Activated CD4-positive, alpha-beta T cell treated with anti-CD3 and anti-CD28 coated beads, Interleukin-2, amount 10 ng/mL, durations not matched to agents 7 days and 5 days (primary cell): Measurements from ENCODE around the gene SETD2. TPM values are rescaled to one million over a fixed set of nuclear protein-coding genes. Genes with fewer than 3 reads are reported as not detected.
A peak's percentile ranks its signal among the peaks of the same experiment; 100 is the strongest.
"Not testable (repeated sequence)": the region's sequence is repeated elsewhere in the genome, so short reads cannot be mapped to it uniquely, and the experiment has no call there.

Experiments used
- CTCF ChIA-PET: fragments of 350-600 bp; sonication (Branson Sonifier 250); formaldehyde crosslinking; loops from one replicate; lab custom pipeline; 2021; ENCODE audit warnings: antibody characterized with exemption; lab: Charles Lee
- POLR2A ChIA-PET: fragments of 350-600 bp; sonication (Branson Sonifier 250); formaldehyde crosslinking; loops from one replicate; lab custom pipeline; 2021; ENCODE audit warnings: antibody characterized with exemption; lab: Charles Lee
- DNase-seq: peaks from one replicate; pipeline ENCODE4 v3.0.0-alpha.2; 2020
- H3K27ac Mint-ChIP-seq: one replicate; pipeline ENCODE4 v1.8.0; 2021; ENCODE audit warnings: mild to moderate bottlenecking, moderate library complexity, mixed read lengths
- H3K27me3 Mint-ChIP-seq: one replicate; pipeline ENCODE4 v1.8.0; 2021; ENCODE audit warnings: mixed read lengths
- H3K36me3 Mint-ChIP-seq: one replicate; pipeline ENCODE4 v1.8.0; 2021; ENCODE audit warnings: low read depth, mixed read lengths
- H3K4me1 Mint-ChIP-seq: one replicate; pipeline ENCODE4 v1.8.0; 2021; ENCODE audit warnings: mixed read lengths
- H3K4me3 Mint-ChIP-seq: one replicate; pipeline ENCODE4 v1.8.0; 2021; ENCODE audit warnings: mild to moderate bottlenecking, moderate library complexity, mixed read lengths
- H3K9me3 Mint-ChIP-seq: one replicate; pipeline ENCODE4 v1.8.0; 2021; ENCODE audit warnings: mixed read lengths
- total RNA-seq, 2 experiments: library from RNA; stranded (reverse); gene quantifications; one replicate each; pipeline ENCODE4 v1.2.3, GENCODE V29; 2021

The SETD2 gene
- total RNA-seq, 2 experiments from 2014 or later, result 44.4 to 48.3 TPM

- CTCF ChIA-PET, result interaction anchor here (0.6 to 1.6 kb wide), 2 partner anchors 10 to 50 kb away, joined by 3 to 6 read pairs; no protein-coding TSS in a partner anchor
- H3K27ac Mint-ChIP-seq, result no peak overlapping the region
- no peak overlapping the region for H3K4me3 Mint-ChIP-seq
- peaks cover 53% of the 10 kb centered on the region for H3K36me3 Mint-ChIP-seq
- DNase-seq, result no peak
- POLR2A ChIA-PET, result interaction anchor here (0.7 kb wide), 1 partner anchor 21 kb away, joined by 3 read pairs; no protein-coding TSS in a partner anchor
- H3K9me3 Mint-ChIP-seq, result peaks cover 2% of the 10 kb centered on the region
- H3K4me1 Mint-ChIP-seq, result peaks cover 28% of the 10 kb centered on the region
- H3K27me3 Mint-ChIP-seq, result no peaks in the 10 kb centered on the region
Observed at GRCh38 chr3:47041114-47041513, 122.8 kb downstream of the SETD2 start.

- CTCF ChIA-PET, POLR2A ChIA-PET, DNase-seq, H3K9me3 Mint-ChIP-seq, H3K27me3 Mint-ChIP-seq, H3K4me3 Mint-ChIP-seq: not testable (repeated sequence)
- Mint-ChIP-seq H3K36me3 (peaks cover 64% of the 10 kb centered on the region), H3K27ac (peak overlapping the region; percentile 89), H3K4me1 (peaks cover 26% of the 10 kb centered on the region)
Observed at GRCh38 chr3:47037302-47037701, 126.6 kb downstream of the SETD2 start.

GRCh38 chr3:47036145-47036544 lies 127.8 kb downstream of the SETD2 start:
- Mint-ChIP-seq H3K9me3 (peaks cover 2% of the 10 kb centered on the region), H3K27ac (no peak overlapping the region), H3K36me3 (peaks cover 62% of the 10 kb centered on the region), H3K27me3 (no peaks in the 10 kb centered on the region), H3K4me1 (peaks cover 33% of the 10 kb centered on the region), H3K4me3 (no peak overlapping the region)
- ChIA-PET CTCF (interaction anchor here (0.5 to 1.5 kb wide), 3 partner anchors 15 to 325 kb away, joined by 3 read pairs; no protein-coding TSS in a partner anchor), POLR2A (no interaction called here)
- no peak for DNase-seq

GRCh38 chr3:47035645-47036044 lies 128.3 kb downstream of the SETD2 start:
- ChIA-PET POLR2A (no interaction called here), CTCF (interaction anchor here (1.4 to 1.5 kb wide), 2 partner anchors 15 to 48 kb away, joined by 3 read pairs; no protein-coding TSS in a partner anchor)
- H3K9me3 Mint-ChIP-seq, result peaks cover 2% of the 10 kb centered on the region
- peak overlapping the region; percentile 6 for H3K27ac Mint-ChIP-seq
- peaks cover 57% of the 10 kb centered on the region for H3K36me3 Mint-ChIP-seq
- no peak overlapping the region for H3K4me3 Mint-ChIP-seq
- peaks cover 38% of the 10 kb centered on the region for H3K4me1 Mint-ChIP-seq
- no peak for DNase-seq
- no peaks in the 10 kb centered on the region for H3K27me3 Mint-ChIP-seq

- H3K27ac Mint-ChIP-seq, result peak overlapping the region; percentile 6
- ChIA-PET CTCF (interaction anchor here (1.5 kb wide), 1 partner anchor 48 kb away, joined by 3 read pairs; no protein-coding TSS in a partner anchor), POLR2A (no interaction called here)
- H3K36me3 Mint-ChIP-seq, result peaks cover 52% of the 10 kb centered on the region
- H3K9me3 Mint-ChIP-seq, result peaks cover 2% of the 10 kb centered on the region
- H3K27me3 Mint-ChIP-seq, result no peaks in the 10 kb centered on the region
- DNase-seq, result no peak
- peaks cover 39% of the 10 kb centered on the region for H3K4me1 Mint-ChIP-seq
- H3K4me3 Mint-ChIP-seq, result no peak overlapping the region
Observed at GRCh38 chr3:47034868-47035489, 128.9 kb downstream of the SETD2 start.

- H3K27me3 Mint-ChIP-seq, H3K4me3 Mint-ChIP-seq, DNase-seq, H3K9me3 Mint-ChIP-seq, POLR2A ChIA-PET: not testable (repeated sequence)
- Mint-ChIP-seq H3K27ac (peak overlapping the region; percentile 28), H3K4me1 (peaks cover 20% of the 10 kb centered on the region), H3K36me3 (peaks cover 37% of the 10 kb centered on the region)
- CTCF ChIA-PET, result interaction anchor here (1.3 to 2.8 kb wide), 2 partner anchors 11 kb away, joined by 6 to 12 read pairs; no protein-coding TSS in a partner anchor
Observed at GRCh38 chr3:47031041-47031440, 132.9 kb downstream of the SETD2 start.

GRCh38 chr3:47028667-47029066 lies 135.2 kb downstream of the SETD2 start:
- ChIA-PET CTCF (interaction anchor here (0.6 to 1.6 kb wide), 4 partner anchors 10 to 713 kb away, joined by 3 to 5 read pairs (median 4); no protein-coding TSS in a partner anchor), POLR2A (no interaction called here)
- Mint-ChIP-seq H3K9me3 (no peaks in the 10 kb centered on the region), H3K36me3 (peaks cover 19% of the 10 kb centered on the region), H3K4me3 (no peak overlapping the region), H3K27ac (no peak overlapping the region), H3K4me1 (peaks cover 27% of the 10 kb centered on the region), H3K27me3 (no peaks in the 10 kb centered on the region)
- no peak for DNase-seq

- Mint-ChIP-seq H3K4me3 (no peak overlapping the region), H3K36me3 (peaks cover 19% of the 10 kb centered on the region), H3K4me1 (peaks cover 27% of the 10 kb centered on the region), H3K9me3 (no peaks in the 10 kb centered on the region), H3K27ac (no peak overlapping the region), H3K27me3 (no peaks in the 10 kb centered on the region)
- CTCF ChIA-PET, result interaction anchor here (0.6 to 1.6 kb wide), 2 partner anchors 9 to 261 kb away, joined by 3 to 5 read pairs; no protein-coding TSS in a partner anchor
- POLR2A ChIA-PET, result no interaction called here
- no peak for DNase-seq
Observed at GRCh38 chr3:47028146-47028545, 135.8 kb downstream of the SETD2 start.

GRCh38 chr3:47026432-47026831 lies 137.5 kb downstream of the SETD2 start:
- H3K27me3 Mint-ChIP-seq, POLR2A ChIA-PET, H3K27ac Mint-ChIP-seq, H3K9me3 Mint-ChIP-seq, H3K4me3 Mint-ChIP-seq, CTCF ChIA-PET, DNase-seq: not testable (repeated sequence)
- H3K4me1 Mint-ChIP-seq, result peaks cover 23% of the 10 kb centered on the region
- peaks cover 16% of the 10 kb centered on the region for H3K36me3 Mint-ChIP-seq

GRCh38 chr3:47024932-47025331 lies 139.0 kb downstream of the SETD2 start:
- Mint-ChIP-seq H3K9me3 (no peaks in the 10 kb centered on the region), H3K27me3 (no peaks in the 10 kb centered on the region), H3K4me1 (peaks cover 20% of the 10 kb centered on the region), H3K36me3 (peaks cover 18% of the 10 kb centered on the region), H3K4me3 (no peak overlapping the region), H3K27ac (no peak overlapping the region)
- ChIA-PET CTCF (no interaction called here), POLR2A (no interaction called here)
- DNase-seq, result no peak

- POLR2A ChIA-PET, result interaction anchor here (0.6 kb wide), 1 partner anchor 74 kb away, joined by 6 read pairs; no protein-coding TSS in a partner anchor
- Mint-ChIP-seq H3K27ac (no peak overlapping the region), H3K4me3 (no peak overlapping the region), H3K27me3 (no peaks in the 10 kb centered on the region), H3K4me1 (peaks cover 40% of the 10 kb centered on the region), H3K9me3 (no peaks in the 10 kb centered on the region), H3K36me3 (peaks cover 22% of the 10 kb centered on the region)
- no peak for DNase-seq
- CTCF ChIA-PET, result interaction anchor here (0.6 to 1.4 kb wide), 4 partner anchors 10 to 399 kb away, joined by 3 read pairs; no protein-coding TSS in a partner anchor
Observed at GRCh38 chr3:47022641-47023071, 141.3 kb downstream of the SETD2 start.

GRCh38 chr3:47020311-47020710 lies 143.6 kb downstream of the SETD2 start:
- no peak overlapping the region for H3K4me3 Mint-ChIP-seq
- peaks cover 24% of the 10 kb centered on the region for H3K36me3 Mint-ChIP-seq
- DNase-seq, result no peak
- H3K27ac Mint-ChIP-seq, result peak overlapping the region; percentile 44
- no peaks in the 10 kb centered on the region for H3K27me3 Mint-ChIP-seq
- CTCF ChIA-PET, result interaction anchor here (1.0 to 2.6 kb wide), 4 partner anchors 11 to 303 kb away, joined by 3 to 12 read pairs (median 6); no protein-coding TSS in a partner anchor
- peaks cover 58% of the 10 kb centered on the region for H3K4me1 Mint-ChIP-seq
- no peaks in the 10 kb centered on the region for H3K9me3 Mint-ChIP-seq
- POLR2A ChIA-PET, result interaction anchor here (0.7 kb wide), 1 partner anchor 25 kb away, joined by 3 read pairs; no protein-coding TSS in a partner anchor

GRCh38 chr3:47019201-47019600 lies 144.7 kb downstream of the SETD2 start:
- POLR2A ChIA-PET, result interaction anchor here (0.6 kb wide), 1 partner anchor 137 kb away, joined by 3 read pairs; no protein-coding TSS in a partner anchor
- H3K4me3 Mint-ChIP-seq, result no peak overlapping the region

More at GRCh38 chr3:47019201-47019600, 144.7 kb downstream of the SETD2 start:
- peaks cover 27% of the 10 kb centered on the region for H3K36me3 Mint-ChIP-seq
- DNase-seq, result peak; percentile 31
- no peaks in the 10 kb centered on the region for H3K27me3 Mint-ChIP-seq
- no peaks in the 10 kb centered on the region for H3K9me3 Mint-ChIP-seq
- CTCF ChIA-PET, result interaction anchor here (1.0 to 2.6 kb wide), 4 partner anchors 9 to 69 kb away, joined by 3 to 12 read pairs (median 4); no protein-coding TSS in a partner anchor
- H3K4me1 Mint-ChIP-seq, result peaks cover 55% of the 10 kb centered on the region
- H3K27ac Mint-ChIP-seq, result peak overlapping the region; percentile 34
